Lung (tissue), 12 donors: Measurements from ENCODE around the gene RPL13A. TPM values are rescaled to one million over a fixed set of nuclear protein-coding genes. Genes with fewer than 3 reads are reported as not detected.

Source experiments
- ATAC-seq: fragments of 200-7000 bp; cut with Tn5 transposase; one replicate; pipeline ENCODE4 v1.9.1; 2020; ENCODE audit warnings: moderate number of reproducible peaks; ENCODE audit not compliant: insufficient read depth, low FRiP score
- DNase-seq, 3 donors: peaks; one replicate each; pipeline ENCODE4 v3.0.0-alpha.2; 2013 to 2017
- H3K27ac ChIP-seq, 2 donors: one replicate each; pipeline ENCODE4 v1.5.1; 2013; ENCODE audit warnings: mild to moderate bottlenecking in 2 of 2, moderate library complexity in 2 of 2, control low read depth in 1 of 2, inconsistent platforms in 1 of 2, low read depth in 1 of 2, low read length in 1 of 2
- H3K27me3 ChIP-seq, 3 donors: one replicate each; pipeline ENCODE4 v1.5.1; 2013; ENCODE audit warnings: low read length in 2 of 3; ENCODE audit not compliant: control insufficient read depth in 3 of 3, insufficient read depth in 3 of 3
- H3K36me3 ChIP-seq, 4 donors: one replicate each; pipeline ENCODE4 v1.5.1; 2013; ENCODE audit warnings: low read length in 4 of 4, mild to moderate bottlenecking in 1 of 4, moderate library complexity in 1 of 4; ENCODE audit not compliant: control insufficient read depth in 4 of 4, insufficient read depth in 4 of 4
- H3K4me1 ChIP-seq, 5 donors: one replicate each; pipeline ENCODE4 v1.5.1; 2013; ENCODE audit warnings: low read length in 5 of 5, mild to moderate bottlenecking in 2 of 5, moderate library complexity in 1 of 5; ENCODE audit not compliant: control insufficient read depth in 5 of 5, insufficient read depth in 5 of 5
- H3K4me3 ChIP-seq: one replicate; pipeline ENCODE4 v1.5.1; 2013; ENCODE audit warnings: mild to moderate bottlenecking, control low read depth, moderate library complexity
- H3K9ac ChIP-seq, 2 donors: one replicate each; pipeline ENCODE4 v1.5.1; 2013; ENCODE audit warnings: low read length in 2 of 2, control low read depth in 1 of 2; ENCODE audit not compliant: insufficient read depth in 1 of 2
- H3K9me3 ChIP-seq, 4 donors: one replicate each; pipeline ENCODE4 v1.5.1; 2013; ENCODE audit warnings: low read length in 3 of 4, mild to moderate bottlenecking in 1 of 4, moderate library complexity in 1 of 4; ENCODE audit not compliant: control insufficient read depth in 4 of 4, insufficient read depth in 3 of 4
- CTCF ChIP-seq: IDR thresholded peaks from 2 replicates; pipeline ENCODE4 v1.5.1; 2012; ENCODE audit warnings: mild to moderate bottlenecking; ENCODE audit errors: control extremely low read depth, extremely low read depth
- WGBS, 2 donors: extraction: QIAGEN DNeasy Blood & Tissue Kit; methylation state at CpG; one replicate each; pipeline ENCODE4 v1.1.7; 2013; 5-methylcytosine and 5-hydroxymethylcytosine counted together
- polyA plus RNA-seq, 2 donors: library from polyadenylated mRNA; stranded (reverse); fragments of 200-250 nt; gene quantifications; one replicate each; pipeline ENCODE4 v1.2.1, GENCODE V29; 2013
- total RNA-seq, 2 donors: library from RNA; depleted of rRNA in 1 of 2; stranded (reverse); fragments of >200 nt in 1 of 2; gene quantifications; one replicate each; pipeline ENCODE4 v1.2.1, GENCODE V29; 2014 to 2021
- donor health status: control.
- donor health status: control.
- donor health status: Bipolar disorder and iron deficiency.
- donor health status: healthy.
- donor health status: DM: yes; HTN: yes; CAD: no.

The RPL13A gene
- total and polyA plus RNA-seq, 4 donors = 1,499 to 2,816 (median 2,481) TPM

GRCh38 chr19:49453757-49454240 lies 33.6 kb upstream of the RPL13A start:
- Histone ChIP-seq H3K36me3 (peaks cover 0 to 9% (median 4%) of the 10 kb centered on the region in 4 donors), H3K9ac (peak overlapping the region; percentile 68 to 81), H3K27me3 (no peaks in the 10 kb centered on the region), H3K27ac (peak overlapping the region; percentile 96), H3K4me3 (peak overlapping the region; percentile 48), H3K9me3 (no peaks in the 10 kb centered on the region), H3K4me1 (peaks cover 0 to 37% (median 8%) of the 10 kb centered on the region in 5 donors)
- ATAC-seq (no peak), DNase-seq (no peak)
- WGBS, 2 donors = 34 to 35% methylated on average over 10 of the region's 10 CpGs
- no peak for TF ChIP-seq CTCF

- no peaks in the 10 kb centered on the region for H3K27me3 ChIP-seq
- WGBS, 2 donors = 76 to 81% methylated on average over 5 of the region's 5 CpGs
- no peak overlapping the region for H3K27ac ChIP-seq
- no peaks in the 10 kb centered on the region for H3K9me3 ChIP-seq
- TF ChIP-seq CTCF = no peak
- no peak overlapping the region for H3K4me3 ChIP-seq
- peak overlapping the region in 1 of 2 donors; percentile 74 for H3K9ac ChIP-seq
- ATAC-seq (no peak), DNase-seq (peak; percentile 54 to 95 (median 92))
- H3K4me1 ChIP-seq = peaks cover 0 to 34% (median 5%) of the 10 kb centered on the region in 5 donors
- peaks cover 0 to 14% (median 1%) of the 10 kb centered on the region in 4 donors for H3K36me3 ChIP-seq
These were observed 31.6 kb upstream of the RPL13A start for GRCh38 chr19:49455773-49456172.

- H3K4me3 ChIP-seq = no peak overlapping the region
- peak overlapping the region; percentile 5 to 29 for H3K27ac ChIP-seq
- peaks cover 0 to 16% (median 1%) of the 10 kb centered on the region in 4 donors for H3K36me3 ChIP-seq
- no peaks in the 10 kb centered on the region for H3K27me3 ChIP-seq
- WGBS, 2 donors = 86% methylated on average over 5 of the region's 5 CpGs
- DNase-seq = no peak
- ATAC-seq = no peak
- H3K9me3 ChIP-seq = no peaks in the 10 kb centered on the region
- H3K9ac ChIP-seq = peak overlapping the region in 1 of 2 donors; percentile 74
- peaks cover 0 to 32% (median 5%) of the 10 kb centered on the region in 5 donors for H3K4me1 ChIP-seq
- no peak for TF ChIP-seq CTCF
These were observed 31.1 kb upstream of the RPL13A start for GRCh38 chr19:49456326-49456725.

GRCh38 chr19:49458567-49458903 lies 28.9 kb upstream of the RPL13A start:
- Histone ChIP-seq H3K4me1 (peaks cover 0 to 32% (median 5%) of the 10 kb centered on the region in 5 donors), H3K27me3 (no peaks in the 10 kb centered on the region), H3K9ac (peak overlapping the region in 1 of 2 donors; percentile 66), H3K27ac (peak overlapping the region in 1 of 2 donors; percentile 43), H3K36me3 (peaks cover 0 to 24% (median 1%) of the 10 kb centered on the region in 4 donors), H3K9me3 (no peaks in the 10 kb centered on the region), H3K4me3 (no peak overlapping the region)
- WGBS, 2 donors = 76 to 83% methylated on average over 5 of the region's 5 CpGs
- ATAC-seq (no peak), DNase-seq (no peak)
- no peak for TF ChIP-seq CTCF
